Neural crest cell (in vitro differentiated cells): Measurements from ENCODE around the gene C14orf119. TPM values are rescaled to one million over a fixed set of nuclear protein-coding genes. Genes with fewer than 3 reads are reported as not detected.

Source experiments
- DNase-seq: peaks from one replicate; pipeline ENCODE4 v3.0.0; 2021; ENCODE audit warnings: low read depth, mixed read lengths, low spot score
- H3K27ac Mint-ChIP-seq: one replicate; pipeline ENCODE4 v1.8.0; 2021; ENCODE audit warnings: mild to moderate bottlenecking, mixed read lengths; ENCODE audit not compliant: unreplicated experiment
- H3K27me3 Mint-ChIP-seq: 2 replicates; pipeline ENCODE4 v1.8.0; 2021; ENCODE audit warnings: low read depth, mild to moderate bottlenecking, mixed read lengths
- H3K36me3 Mint-ChIP-seq: 2 replicates; pipeline ENCODE4 v1.8.0; 2021; ENCODE audit warnings: low read depth, mild to moderate bottlenecking, mixed read lengths
- H3K4me1 Mint-ChIP-seq: 2 replicates; pipeline ENCODE4 v1.8.0; 2021; ENCODE audit warnings: mixed read lengths
- H3K4me3 Mint-ChIP-seq: one replicate; pipeline ENCODE4 v1.8.0; 2021; ENCODE audit warnings: mild to moderate bottlenecking, mixed read lengths
- H3K9me3 Mint-ChIP-seq: 2 replicates; pipeline ENCODE4 v1.8.0; 2021; ENCODE audit warnings: mixed read lengths
- total RNA-seq: library from RNA; stranded (reverse); gene quantifications from 2 replicates; pipeline ENCODE4 v1.2.1, GENCODE V29; 2021
- TF ChIP-seq, protein P1 (sequence below): fragments of 200-600 bp; sonication (generic); conservative IDR thresholded peaks from 2 replicates; pipeline ENCODE4 v1.5.0; 2021; ENCODE audit warnings: antibody characterized with exemption, mild to moderate bottlenecking

C14orf119 gene
- total RNA-seq, 1 donor from 2014 or later, result 48.6 TPM

DNA sequence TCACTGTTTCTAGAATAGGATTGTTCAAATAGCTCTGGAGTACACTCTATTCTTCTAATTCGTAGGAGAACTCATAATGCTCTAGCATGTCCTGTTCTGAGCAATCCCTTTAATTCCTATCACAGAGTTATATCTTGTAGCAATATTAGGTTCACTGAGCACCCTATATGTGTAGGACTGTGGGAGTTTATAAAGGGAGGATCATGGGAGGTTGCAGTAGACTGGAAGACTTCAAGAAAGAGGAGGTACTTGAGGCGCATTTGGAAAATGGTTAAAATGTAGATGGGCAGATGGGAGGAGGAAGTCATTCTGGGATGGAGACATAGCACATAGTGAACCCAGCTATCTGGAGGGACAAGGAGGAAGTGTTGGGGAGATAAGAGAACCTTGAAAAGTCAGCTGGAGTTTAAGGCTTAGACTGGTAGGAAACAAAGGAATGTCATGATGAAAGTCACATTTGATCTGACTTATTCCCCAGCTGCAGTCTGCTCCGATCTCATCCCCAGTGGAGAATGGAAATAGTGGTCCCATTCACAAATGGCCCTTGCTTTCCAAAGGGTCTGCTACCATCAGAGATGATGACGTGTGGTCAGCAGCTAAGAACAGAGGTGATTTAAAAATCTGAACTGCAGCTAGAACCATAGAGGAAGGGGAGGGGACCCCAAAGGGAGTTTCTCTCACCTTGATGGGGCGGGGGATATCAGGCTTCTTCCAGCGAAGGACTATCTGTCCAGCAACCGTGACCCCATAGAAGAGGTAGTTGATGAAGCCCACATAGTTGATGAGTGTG, 33.9 kb downstream of the C14orf119 start:
- Mint-ChIP-seq H3K27me3 (peaks cover 2% of the 10 kb centered on the region), H3K9me3 (no peaks in the 10 kb centered on the region), H3K4me3 (no peak overlapping the region), H3K27ac (no peak overlapping the region), H3K36me3 (no peaks in the 10 kb centered on the region), H3K4me1 (peaks cover 4% of the 10 kb centered on the region)
- no peak for DNase-seq
- TF ChIP-seq, protein P1, sequence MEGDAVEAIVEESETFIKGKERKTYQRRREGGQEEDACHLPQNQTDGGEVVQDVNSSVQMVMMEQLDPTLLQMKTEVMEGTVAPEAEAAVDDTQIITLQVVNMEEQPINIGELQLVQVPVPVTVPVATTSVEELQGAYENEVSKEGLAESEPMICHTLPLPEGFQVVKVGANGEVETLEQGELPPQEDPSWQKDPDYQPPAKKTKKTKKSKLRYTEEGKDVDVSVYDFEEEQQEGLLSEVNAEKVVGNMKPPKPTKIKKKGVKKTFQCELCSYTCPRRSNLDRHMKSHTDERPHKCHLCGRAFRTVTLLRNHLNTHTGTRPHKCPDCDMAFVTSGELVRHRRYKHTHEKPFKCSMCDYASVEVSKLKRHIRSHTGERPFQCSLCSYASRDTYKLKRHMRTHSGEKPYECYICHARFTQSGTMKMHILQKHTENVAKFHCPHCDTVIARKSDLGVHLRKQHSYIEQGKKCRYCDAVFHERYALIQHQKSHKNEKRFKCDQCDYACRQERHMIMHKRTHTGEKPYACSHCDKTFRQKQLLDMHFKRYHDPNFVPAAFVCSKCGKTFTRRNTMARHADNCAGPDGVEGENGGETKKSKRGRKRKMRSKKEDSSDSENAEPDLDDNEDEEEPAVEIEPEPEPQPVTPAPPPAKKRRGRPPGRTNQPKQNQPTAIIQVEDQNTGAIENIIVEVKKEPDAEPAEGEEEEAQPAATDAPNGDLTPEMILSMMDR, result no peak

DNA sequence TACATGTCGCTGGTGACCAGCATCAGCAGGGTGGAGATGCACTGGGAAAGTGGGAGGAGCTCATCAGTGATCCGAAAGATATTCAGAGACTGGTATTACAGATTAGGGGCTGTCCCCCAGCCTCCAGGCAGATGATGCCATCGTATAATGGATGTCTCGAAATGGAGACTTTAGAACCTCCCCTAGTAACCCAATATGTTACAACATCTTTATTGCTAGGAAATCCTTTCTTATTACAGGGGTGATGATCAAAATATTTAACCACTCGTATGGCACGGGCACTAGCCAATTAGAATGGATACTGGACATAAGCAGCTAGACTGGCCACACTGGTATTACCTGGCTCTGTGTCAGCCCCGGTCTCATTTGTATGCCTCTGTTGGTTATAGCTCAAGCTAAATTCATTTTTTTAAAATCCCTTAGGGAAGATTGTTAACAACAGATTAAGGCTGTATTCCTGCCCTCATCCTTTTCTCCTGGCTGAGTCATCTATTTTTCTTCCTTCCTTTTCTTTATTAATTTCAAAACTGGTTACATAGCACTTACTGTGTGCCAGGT, 34.5 kb downstream of the C14orf119 start:
- Mint-ChIP-seq H3K4me3 (no peak overlapping the region), H3K27ac (no peak overlapping the region), H3K9me3 (no peaks in the 10 kb centered on the region), H3K27me3 (peaks cover 2% of the 10 kb centered on the region), H3K36me3 (no peaks in the 10 kb centered on the region), H3K4me1 (peaks cover 4% of the 10 kb centered on the region)
- no peak for DNase-seq
- TF ChIP-seq, protein P1, result no peak

DNA sequence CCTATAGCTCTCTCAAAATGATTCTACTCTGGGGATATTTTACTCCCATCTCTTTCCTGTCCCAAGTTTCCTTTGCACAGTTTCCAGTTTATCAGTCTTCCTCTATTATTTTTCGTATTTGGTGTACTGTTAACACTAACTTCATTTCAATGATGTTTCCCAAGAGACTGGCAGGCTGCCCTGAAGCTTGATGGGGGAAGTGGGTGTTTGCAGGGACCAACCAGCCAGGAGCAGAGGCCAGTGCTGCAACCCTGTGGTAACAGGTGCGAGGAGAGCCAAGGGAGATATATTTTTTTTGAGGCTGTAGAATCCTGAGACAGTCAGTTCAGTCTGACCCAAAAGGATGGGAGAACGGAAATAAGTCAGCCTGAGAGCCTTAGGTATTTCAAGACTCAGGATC, 35.6 kb downstream of the C14orf119 start:
- TF ChIP-seq, protein P1, result no peak
- Mint-ChIP-seq H3K4me3 (no peak overlapping the region), H3K9me3 (no peaks in the 10 kb centered on the region), H3K4me1 (peaks cover 3% of the 10 kb centered on the region), H3K36me3 (no peaks in the 10 kb centered on the region), H3K27ac (no peak overlapping the region), H3K27me3 (peaks cover 2% of the 10 kb centered on the region)
- no peak for DNase-seq

DNA sequence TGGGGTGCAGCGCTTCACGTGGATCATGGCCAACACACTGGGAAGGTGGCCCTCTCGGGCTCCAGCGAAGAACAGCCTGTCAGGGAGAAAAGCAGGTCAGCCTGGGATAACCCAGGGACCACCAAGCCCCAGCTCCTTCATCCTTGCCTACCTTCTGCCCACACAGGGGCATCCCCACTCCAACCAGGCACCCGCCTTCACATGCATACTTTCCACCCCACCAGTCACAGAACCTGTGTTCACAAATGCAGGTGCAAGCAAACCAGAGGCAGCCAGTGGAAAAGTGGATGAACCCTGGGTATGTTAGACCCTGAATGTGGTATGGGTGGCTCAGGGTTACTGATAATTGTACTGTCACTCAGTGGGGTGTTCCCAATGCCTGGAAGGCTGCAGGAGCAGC, 36.2 kb downstream of the C14orf119 start:
- H3K27ac Mint-ChIP-seq, result no peak overlapping the region
- H3K4me3 Mint-ChIP-seq, result no peak overlapping the region
- no peaks in the 10 kb centered on the region for H3K4me1 Mint-ChIP-seq
- no peak for DNase-seq
- H3K9me3 Mint-ChIP-seq, result no peaks in the 10 kb centered on the region
- H3K27me3 Mint-ChIP-seq, result peaks cover 2% of the 10 kb centered on the region
- H3K36me3 Mint-ChIP-seq, result no peaks in the 10 kb centered on the region
- TF ChIP-seq, protein P1, result no peak

DNA sequence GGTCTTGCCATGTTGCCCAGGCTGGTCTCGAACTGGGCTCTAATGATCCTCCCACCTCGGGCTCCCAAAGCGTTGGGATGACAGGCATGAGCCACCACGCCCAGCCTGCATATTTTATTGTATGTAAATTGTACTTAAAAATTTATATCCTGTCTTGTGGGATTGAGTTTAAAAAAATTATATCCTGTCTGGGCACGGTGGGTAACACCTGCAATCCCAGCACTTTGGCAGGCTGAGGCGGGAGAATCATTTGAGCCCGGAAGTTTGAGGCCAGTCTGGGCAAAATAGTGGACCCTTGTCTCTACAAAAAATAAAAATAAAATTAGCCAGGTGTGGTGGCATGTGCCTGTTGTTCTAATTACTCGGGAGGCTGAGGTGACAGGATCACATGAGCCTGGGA, 37.7 kb downstream of the C14orf119 start:
- Mint-ChIP-seq H3K9me3 (no peaks in the 10 kb centered on the region), H3K27me3 (peaks cover 2% of the 10 kb centered on the region), H3K36me3 (no peaks in the 10 kb centered on the region), H3K27ac (no peak overlapping the region), H3K4me3 (no peak overlapping the region), H3K4me1 (no peaks in the 10 kb centered on the region)
- DNase-seq, result no peak
- TF ChIP-seq, protein P1, result no peak
